ENCODE measurements around the gene CSTF1. TPM values are rescaled to one million over a fixed set of nuclear protein-coding genes. Genes with fewer than 3 reads are reported as not detected.
A peak's percentile ranks its signal among the peaks of the same experiment; 100 is the strongest.

Gene CSTF1
- total RNA-seq, 6 experiments from 2014 or later, result 32.1 to 40.5 (median 34.6) TPM

DNA sequence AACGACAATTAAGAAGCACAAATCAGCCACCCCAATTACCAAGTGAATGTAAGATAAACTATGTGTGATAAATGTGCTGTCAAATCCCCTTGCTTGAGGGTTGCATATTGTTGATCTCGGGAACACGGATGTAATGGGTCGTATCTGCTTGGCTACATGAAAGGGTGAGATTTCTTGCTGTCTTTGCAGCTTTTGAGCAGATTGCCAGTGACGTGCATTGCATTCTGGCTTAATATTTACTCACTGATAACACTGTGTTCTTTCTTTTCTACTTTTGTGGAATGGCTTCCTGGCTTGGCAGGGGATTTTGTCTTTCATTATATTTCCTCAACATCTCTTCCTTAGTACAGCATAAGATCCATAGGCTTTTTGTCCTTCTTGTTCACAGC lies 44.1 kb upstream of the CSTF1 start:
- Mint-ChIP-seq H3K36me3 (ENCODE audit: low read depth) (no peaks in the 10 kb centered on the region), H3K27ac (no peak overlapping the region), H3K27me3 (ENCODE audit: insufficient read depth) (peaks cover 9% of the 10 kb centered on the region), H3K4me3 (peak overlapping the region; percentile 29), H3K9me3 (no peaks in the 10 kb centered on the region), H3K4me1 (ENCODE audit: low read depth) (peaks cover 48% of the 10 kb centered on the region)
- TF ChIP-seq, protein P1, sequence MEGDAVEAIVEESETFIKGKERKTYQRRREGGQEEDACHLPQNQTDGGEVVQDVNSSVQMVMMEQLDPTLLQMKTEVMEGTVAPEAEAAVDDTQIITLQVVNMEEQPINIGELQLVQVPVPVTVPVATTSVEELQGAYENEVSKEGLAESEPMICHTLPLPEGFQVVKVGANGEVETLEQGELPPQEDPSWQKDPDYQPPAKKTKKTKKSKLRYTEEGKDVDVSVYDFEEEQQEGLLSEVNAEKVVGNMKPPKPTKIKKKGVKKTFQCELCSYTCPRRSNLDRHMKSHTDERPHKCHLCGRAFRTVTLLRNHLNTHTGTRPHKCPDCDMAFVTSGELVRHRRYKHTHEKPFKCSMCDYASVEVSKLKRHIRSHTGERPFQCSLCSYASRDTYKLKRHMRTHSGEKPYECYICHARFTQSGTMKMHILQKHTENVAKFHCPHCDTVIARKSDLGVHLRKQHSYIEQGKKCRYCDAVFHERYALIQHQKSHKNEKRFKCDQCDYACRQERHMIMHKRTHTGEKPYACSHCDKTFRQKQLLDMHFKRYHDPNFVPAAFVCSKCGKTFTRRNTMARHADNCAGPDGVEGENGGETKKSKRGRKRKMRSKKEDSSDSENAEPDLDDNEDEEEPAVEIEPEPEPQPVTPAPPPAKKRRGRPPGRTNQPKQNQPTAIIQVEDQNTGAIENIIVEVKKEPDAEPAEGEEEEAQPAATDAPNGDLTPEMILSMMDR (IDR thresholded peaks at IDR 0.05), result no peak
- DNase-seq, result no peak

DNA sequence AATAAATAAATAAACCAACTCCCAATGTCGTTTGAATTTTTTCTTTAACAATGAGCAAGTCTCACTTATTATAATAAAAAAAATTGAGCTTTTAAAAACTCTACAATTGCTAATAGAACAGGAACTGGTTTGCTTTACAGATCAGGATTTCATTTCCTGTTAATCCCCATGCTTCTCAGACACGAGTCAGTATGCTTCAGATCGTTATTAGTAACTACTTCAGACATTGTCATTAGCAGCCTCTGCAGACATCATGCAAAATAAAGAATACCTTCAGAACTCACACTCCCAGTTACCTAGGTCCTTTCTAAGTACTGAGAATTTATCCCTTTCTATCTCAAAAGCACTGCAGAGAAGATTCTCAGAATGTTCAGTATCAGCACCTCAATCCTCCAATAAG lies 43.7 kb upstream of the CSTF1 start:
- DNase-seq, result no peak
- H3K4me3 Mint-ChIP-seq, result peak overlapping the region; percentile 29; the same call in 1 of the 2 replicates
- peaks cover 48% of the 10 kb centered on the region for H3K4me1 Mint-ChIP-seq (ENCODE audit: low read depth)
- H3K27ac Mint-ChIP-seq, result no peak overlapping the region
- peaks cover 9% of the 10 kb centered on the region for H3K27me3 Mint-ChIP-seq (ENCODE audit: insufficient read depth)
- TF ChIP-seq, protein P1 (IDR thresholded peaks at IDR 0.05), result no peak
- no peaks in the 10 kb centered on the region for H3K9me3 Mint-ChIP-seq
- no peaks in the 10 kb centered on the region for H3K36me3 Mint-ChIP-seq (ENCODE audit: low read depth)

DNA sequence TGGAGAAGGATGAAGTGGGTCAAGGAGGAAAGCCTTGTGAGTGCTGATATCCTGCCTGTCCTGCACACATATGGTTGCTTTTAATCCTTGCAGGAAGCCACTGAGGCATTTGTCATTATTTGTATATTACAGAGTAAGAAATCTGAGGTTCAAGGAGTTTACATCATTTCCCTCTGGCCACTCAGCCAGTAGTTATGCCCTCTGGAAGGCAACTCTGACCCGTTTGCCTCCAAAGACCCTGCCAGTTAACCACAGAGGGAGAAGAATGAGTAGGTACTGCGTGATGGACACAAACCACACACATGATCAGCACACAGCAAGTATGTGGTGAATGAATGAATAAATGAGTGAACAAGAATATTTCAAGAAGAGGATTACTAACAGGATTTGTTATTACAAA lies 41.6 kb upstream of the CSTF1 start:
- DNase-seq, result peak; percentile 48

DNA sequence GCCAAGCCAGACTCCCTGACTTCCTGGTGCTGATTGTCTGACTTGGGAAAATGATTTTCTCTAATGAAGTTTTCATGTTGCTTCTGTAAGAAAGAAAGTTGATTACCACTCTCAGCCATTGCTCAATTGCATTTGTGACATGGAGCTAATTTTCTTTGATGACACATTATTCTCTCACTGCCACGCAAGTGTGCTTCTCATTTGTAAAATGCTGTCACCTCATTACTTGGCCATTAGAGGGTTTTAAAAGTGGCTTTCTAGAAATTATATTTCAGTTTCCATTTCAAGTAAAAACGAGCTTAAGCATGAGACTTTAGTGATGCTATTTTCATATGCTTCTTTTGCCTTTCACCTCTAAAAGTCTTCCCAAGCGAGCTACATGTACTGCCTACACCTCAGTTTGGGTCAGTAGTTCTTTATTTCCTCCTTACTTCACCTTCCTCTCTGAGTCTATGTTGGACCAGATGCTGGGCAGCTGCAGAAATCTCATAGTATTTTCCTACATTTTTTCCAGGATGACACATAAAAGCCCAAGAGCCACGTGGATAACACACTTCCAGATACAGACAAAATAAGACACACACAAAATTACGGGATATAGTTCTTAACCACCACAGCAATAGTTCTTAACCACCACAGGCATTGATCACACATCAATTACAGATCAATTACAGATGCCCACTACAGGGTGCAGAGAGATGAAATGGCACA lies 39.9 kb upstream of the CSTF1 start:
- Mint-ChIP-seq H3K4me1 (ENCODE audit: low read depth) (peaks cover 43% of the 10 kb centered on the region), H3K9me3 (no peaks in the 10 kb centered on the region), H3K36me3 (ENCODE audit: low read depth) (no peaks in the 10 kb centered on the region), H3K4me3 (no peak overlapping the region), H3K27ac (peak overlapping the region; percentile 28; the same call in 1 of the 2 replicates), H3K27me3 (ENCODE audit: insufficient read depth) (no peaks in the 10 kb centered on the region; the same call in 1 of the 2 replicates)
- TF ChIP-seq, protein P1 (IDR thresholded peaks at IDR 0.05), result no peak
- DNase-seq, result peak; percentile 16

More for the DNA sequence above, 41.6 kb upstream of the CSTF1 start:
- no peak overlapping the region for H3K4me3 Mint-ChIP-seq
- H3K27ac Mint-ChIP-seq, result no peak overlapping the region
- peaks cover 2% of the 10 kb centered on the region for H3K27me3 Mint-ChIP-seq (ENCODE audit: insufficient read depth)
- H3K9me3 Mint-ChIP-seq, result no peaks in the 10 kb centered on the region
- H3K36me3 Mint-ChIP-seq (ENCODE audit: low read depth), result no peaks in the 10 kb centered on the region
- TF ChIP-seq, protein P1 (IDR thresholded peaks at IDR 0.05), result no peak
- H3K4me1 Mint-ChIP-seq (ENCODE audit: low read depth), result peaks cover 43% of the 10 kb centered on the region

DNA sequence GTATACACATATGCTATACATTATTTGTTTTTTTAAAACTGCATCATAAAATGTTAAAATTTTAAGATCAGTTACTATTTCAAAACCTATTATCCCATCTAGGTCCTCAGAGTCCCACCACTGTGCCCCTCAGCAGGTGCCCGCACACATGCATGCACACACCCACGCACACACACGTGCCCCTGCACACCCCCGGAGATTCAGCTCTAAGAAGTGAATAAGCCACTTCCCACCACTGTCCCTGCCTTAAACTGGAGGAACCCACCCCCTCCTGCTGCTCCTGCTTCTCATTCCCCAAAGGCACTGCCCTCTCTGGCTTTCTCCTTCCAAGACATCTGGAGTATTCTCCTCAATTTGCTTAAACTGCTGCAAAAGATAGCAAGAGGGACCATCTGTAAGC lies 39.1 kb upstream of the CSTF1 start:
- Mint-ChIP-seq H3K4me3 (no peak overlapping the region), H3K4me1 (ENCODE audit: low read depth) (peaks cover 47% of the 10 kb centered on the region), H3K27ac (no peak overlapping the region), H3K27me3 (ENCODE audit: insufficient read depth) (no peaks in the 10 kb centered on the region; the same call in 1 of the 2 replicates), H3K9me3 (no peaks in the 10 kb centered on the region), H3K36me3 (ENCODE audit: low read depth) (no peaks in the 10 kb centered on the region)
- DNase-seq, result no peak
- TF ChIP-seq, protein P1 (IDR thresholded peaks at IDR 0.05), result no peak

Measured in HFFc6 (cell line).